Stomach (tissue), 9 donors: Measurements from ENCODE around the gene SAP30L. TPM values are rescaled to one million over a fixed set of nuclear protein-coding genes. Genes with fewer than 3 reads are reported as not detected.

Experiments used
- DNase-seq, 2 donors: peaks; one replicate each; pipeline versions ENCODE4 v3.0.0 to v3.0.0-alpha.2; 2013 to 2019
- H3K27ac ChIP-seq, 5 donors: fragments of 200-600 bp in 4 of 5; sonication (generic) in 4 of 5; one replicate each; pipeline ENCODE4 v1.5.1; 2013 to 2019; ENCODE audit warnings: mild to moderate bottlenecking in 1 of 5, moderate library complexity in 1 of 5
- H3K27me3 ChIP-seq, 3 donors: fragments of 200-600 bp; sonication (generic); one replicate each; pipeline ENCODE4 v1.5.1; 2017 to 2019; ENCODE audit warnings: mixed run types in 1 of 3
- H3K36me3 ChIP-seq, 4 donors: fragments of 200-600 bp; sonication (generic); 1 replicate in 3 of 4; 2 replicates in 1 of 4; pipeline ENCODE4 v1.5.1; 2016 to 2019
- H3K4me1 ChIP-seq, 4 donors: fragments of 200-600 bp; sonication (generic); one replicate each; pipeline ENCODE4 v1.5.1; 2016 to 2019
- H3K4me3 ChIP-seq, 4 donors: fragments of 200-600 bp; sonication (generic) in 3 of 4; one replicate each; pipeline ENCODE4 v1.5.1; 2016 to 2019; ENCODE audit warnings: mild to moderate bottlenecking in 1 of 4
- H3K9me3 ChIP-seq, 4 donors: fragments of 200-600 bp; sonication (generic); one replicate each; pipeline ENCODE4 v1.5.1; 2016 to 2019
- EP300 ChIP-seq: sonication (generic); formaldehyde crosslinking; IDR thresholded peaks from one replicate; pipeline ENCODE4 v1.6.1; 2017; ENCODE audit warnings: antibody characterized with exemption
- POLR2A ChIP-seq, 4 donors: fragments of 450-650 bp; IDR thresholded peaks; one replicate each; pipeline ENCODE4 v1.6.1; 2016; ENCODE audit warnings: antibody characterized with exemption in 4 of 4, control low read depth in 2 of 4, mild to moderate bottlenecking in 1 of 4, moderate library complexity in 1 of 4
- POLR2AphosphoS5 ChIP-seq, 3 donors: sonication (generic); formaldehyde crosslinking; IDR thresholded peaks; one replicate each; pipeline ENCODE4 v1.6.1; 2016; ENCODE audit warnings: antibody characterized with exemption in 3 of 3
- WGBS, 5 donors: extraction: QIAGEN DNeasy Blood & Tissue Kit in 3 of 5; methylation state at CpG; one replicate each; pipeline versions ENCODE4 v1.1.5 to v1.1.7; 2013 to 2018; 5-methylcytosine and 5-hydroxymethylcytosine counted together
- intact Hi-C: fragments of 100-400 bp; cut with DNase I; formaldehyde crosslinking; loops from one replicate; pipeline ENCODE4 v1.15.1; 2023; ENCODE audit warnings: low total_unique reads
- polyA plus RNA-seq, 3 donors: library from polyadenylated mRNA; stranded (reverse); fragments of 200-250 nt; gene quantifications; one replicate each; pipeline ENCODE4 v1.2.3, GENCODE V29; 2013
- total RNA-seq, 5 donors: library from RNA; depleted of rRNA; stranded (reverse); fragments of >200 nt; gene quantifications; one replicate each; pipeline versions ENCODE4 v1.1.0 to v1.2.3, GENCODE V29; 2014 to 2016
- TF ChIP-seq, protein P1 (sequence below), 7 experiments: fragments of 450-650 bp in 4 of 7; fragments of 200-600 bp in 3 of 7; sonication (generic) in 3 of 7; IDR thresholded peaks; one replicate each; pipeline ENCODE4 v1.5.1; 2016 to 2019; ENCODE audit warnings: antibody characterized with exemption in 7 of 7, control low read depth in 2 of 7, mild to moderate bottlenecking in 1 of 7
- donor health status: healthy with polysubstance abuse.
- donor health status: Bipolar disorder and iron deficiency.
- donor health status: healthy.

SAP30L gene
- total and polyA plus RNA-seq, 8 donors, result 13.9 to 51.0 (median 21.4) TPM

DNA sequence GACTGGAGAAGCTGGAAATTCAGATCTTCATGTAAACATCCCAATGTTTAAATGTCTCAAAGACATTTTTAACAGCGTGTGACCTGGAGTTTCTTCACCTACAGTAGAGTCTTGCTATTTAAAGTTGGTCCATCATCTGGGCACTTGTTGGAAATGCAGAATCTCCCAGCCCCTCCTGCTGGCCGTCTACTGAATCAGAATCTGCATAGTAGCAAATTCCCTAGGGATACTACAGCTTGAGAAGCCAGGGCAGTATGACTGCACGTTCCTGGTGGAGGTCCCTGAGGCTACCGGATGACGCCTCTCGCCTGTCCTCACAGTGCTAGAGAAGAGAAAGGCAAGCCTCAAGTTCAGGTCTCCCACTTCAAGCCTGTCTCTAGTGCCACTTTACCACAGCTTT is 15.7 kb downstream of the SAP30L start:
- peak in 1 of 2 donors; percentile 23 for DNase-seq
- H3K9me3 ChIP-seq, result no peaks in the 10 kb centered on the region
- no peaks in the 10 kb centered on the region for H3K4me1 ChIP-seq
- peaks cover 3 to 63% (median 40%) of the 10 kb centered on the region in 4 donors for H3K36me3 ChIP-seq
- WGBS, 5 donors, result 56 to 76% (median 70%) methylated on average over 6 of the region's 6 CpGs
- no peaks in the 10 kb centered on the region for H3K27me3 ChIP-seq
- intact Hi-C loops, result loop anchor here (10.0 kb wide), 1 partner anchor 143 kb away; no protein-coding TSS in a partner anchor
- TF ChIP-seq POLR2AphosphoS5 (IDR thresholded peaks at IDR 0.05), result no peak
- TF ChIP-seq POLR2A (IDR thresholded peaks at IDR 0.05), result no peak
- TF ChIP-seq, protein P1, sequence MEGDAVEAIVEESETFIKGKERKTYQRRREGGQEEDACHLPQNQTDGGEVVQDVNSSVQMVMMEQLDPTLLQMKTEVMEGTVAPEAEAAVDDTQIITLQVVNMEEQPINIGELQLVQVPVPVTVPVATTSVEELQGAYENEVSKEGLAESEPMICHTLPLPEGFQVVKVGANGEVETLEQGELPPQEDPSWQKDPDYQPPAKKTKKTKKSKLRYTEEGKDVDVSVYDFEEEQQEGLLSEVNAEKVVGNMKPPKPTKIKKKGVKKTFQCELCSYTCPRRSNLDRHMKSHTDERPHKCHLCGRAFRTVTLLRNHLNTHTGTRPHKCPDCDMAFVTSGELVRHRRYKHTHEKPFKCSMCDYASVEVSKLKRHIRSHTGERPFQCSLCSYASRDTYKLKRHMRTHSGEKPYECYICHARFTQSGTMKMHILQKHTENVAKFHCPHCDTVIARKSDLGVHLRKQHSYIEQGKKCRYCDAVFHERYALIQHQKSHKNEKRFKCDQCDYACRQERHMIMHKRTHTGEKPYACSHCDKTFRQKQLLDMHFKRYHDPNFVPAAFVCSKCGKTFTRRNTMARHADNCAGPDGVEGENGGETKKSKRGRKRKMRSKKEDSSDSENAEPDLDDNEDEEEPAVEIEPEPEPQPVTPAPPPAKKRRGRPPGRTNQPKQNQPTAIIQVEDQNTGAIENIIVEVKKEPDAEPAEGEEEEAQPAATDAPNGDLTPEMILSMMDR (IDR thresholded peaks at IDR 0.05), result no peak
- TF ChIP-seq EP300, result no peak
- no peak overlapping the region for H3K27ac ChIP-seq
- no peak overlapping the region for H3K4me3 ChIP-seq

DNA sequence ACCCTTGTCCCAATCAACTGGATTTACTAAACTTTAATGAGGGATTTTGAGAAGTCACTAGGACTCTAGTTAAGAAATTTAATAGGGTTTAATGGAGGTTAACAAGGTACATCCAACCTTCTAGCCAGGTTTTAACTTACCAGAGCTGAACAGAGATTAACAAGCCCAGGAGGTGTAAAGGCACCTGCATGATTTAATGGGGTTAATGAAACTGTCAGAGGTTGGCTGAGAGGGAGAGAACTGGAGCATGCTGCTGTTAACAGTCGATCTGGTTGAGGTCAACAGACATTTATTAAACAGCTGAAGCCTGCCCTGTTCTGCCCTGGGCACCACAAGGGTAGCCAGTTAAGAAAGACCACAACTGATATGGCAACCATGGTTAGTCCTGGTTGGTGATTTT is 18.6 kb downstream of the SAP30L start:
- Histone ChIP-seq H3K9me3 (no peaks in the 10 kb centered on the region), H3K4me3 (no peak overlapping the region), H3K36me3 (peaks cover 0 to 33% (median 11%) of the 10 kb centered on the region in 4 donors), H3K4me1 (no peaks in the 10 kb centered on the region), H3K27me3 (peaks cover 6 to 16% (median 10%) of the 10 kb centered on the region in 3 donors), H3K27ac (no peak overlapping the region)
- no peak for DNase-seq
- intact Hi-C loops, result loop anchor here (10.0 kb wide), 1 partner anchor 140 kb away; no protein-coding TSS in a partner anchor
- TF ChIP-seq EP300, result no peak
- 28 to 50% (median 42%) methylated on average over 1 of the region's 1 CpG for WGBS, 5 donors

DNA sequence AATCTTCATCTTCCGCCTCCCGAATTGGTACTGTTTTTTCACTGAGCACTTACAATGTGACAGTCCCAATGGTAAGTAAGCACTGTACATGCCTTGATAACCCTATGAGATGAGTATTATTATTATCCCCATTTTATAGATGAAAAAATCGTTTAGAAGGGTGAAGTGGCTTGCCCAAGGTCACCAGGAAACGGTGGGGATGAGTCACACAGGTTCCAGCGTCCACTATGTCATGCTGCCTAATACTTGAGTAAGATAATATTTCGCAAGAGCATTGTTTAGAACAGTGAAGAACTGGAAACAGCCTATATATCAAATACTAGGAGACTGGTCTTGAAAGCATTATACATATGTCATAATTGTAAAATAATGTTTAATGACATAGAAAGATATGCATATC is 19.4 kb downstream of the SAP30L start:
- DNase-seq, result no peak
- H3K27ac ChIP-seq, result no peak overlapping the region
- intact Hi-C loops, result loop anchor here (10.0 kb wide), 1 partner anchor 140 kb away; no protein-coding TSS in a partner anchor

DNA sequence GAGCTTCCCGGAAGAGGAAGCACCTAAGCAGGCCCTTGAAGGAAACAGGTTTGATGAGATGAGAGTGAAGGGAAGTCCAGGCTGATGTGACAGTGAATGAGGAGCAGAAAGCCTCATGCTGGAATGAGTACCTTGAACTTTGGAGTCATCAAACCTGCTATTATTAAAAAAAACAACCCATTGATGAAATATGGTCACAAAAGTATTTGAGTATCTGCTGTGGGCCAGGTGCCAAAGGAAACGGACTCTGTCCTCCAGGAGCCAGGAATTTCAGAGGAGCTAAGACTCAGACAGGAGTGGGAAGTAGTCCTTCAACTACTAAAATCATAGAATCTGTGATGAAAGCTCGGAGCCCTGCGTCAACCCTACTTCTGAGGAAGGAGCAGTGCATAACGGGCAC is 20.4 kb downstream of the SAP30L start:
- Histone ChIP-seq H3K4me1 (no peaks in the 10 kb centered on the region), H3K9me3 (no peaks in the 10 kb centered on the region), H3K4me3 (no peak overlapping the region), H3K27me3 (peaks cover 10 to 33% (median 17%) of the 10 kb centered on the region in 3 donors), H3K27ac (no peak overlapping the region), H3K36me3 (peaks cover 0 to 21% (median 5%) of the 10 kb centered on the region in 4 donors)
- 61 to 69% (median 65%) methylated on average over 5 of the region's 5 CpGs for WGBS, 5 donors
- DNase-seq, result no peak
- TF ChIP-seq EP300 (no peak), POLR2AphosphoS5 (IDR thresholded peaks at IDR 0.05) (no peak), POLR2A (IDR thresholded peaks at IDR 0.05) (no peak)
- TF ChIP-seq, protein P1 (IDR thresholded peaks at IDR 0.05), result no peak
- intact Hi-C loops, result loop anchor here (10.0 kb wide), 1 partner anchor 139 kb away; no protein-coding TSS in a partner anchor

More for the DNA sequence above, 19.4 kb downstream of the SAP30L start:
- TF ChIP-seq POLR2A (IDR thresholded peaks at IDR 0.05) (no peak), POLR2AphosphoS5 (IDR thresholded peaks at IDR 0.05) (no peak), EP300 (no peak)
- TF ChIP-seq, protein P1 (IDR thresholded peaks at IDR 0.05), result no peak
- 47 to 70% (median 62%) methylated on average over 6 of the region's 6 CpGs for WGBS, 5 donors
- H3K9me3 ChIP-seq, result no peaks in the 10 kb centered on the region
- no peaks in the 10 kb centered on the region for H3K4me1 ChIP-seq
- peaks cover 10 to 24% (median 10%) of the 10 kb centered on the region in 3 donors for H3K27me3 ChIP-seq
- peaks cover 0 to 30% (median 9%) of the 10 kb centered on the region in 4 donors for H3K36me3 ChIP-seq
- no peak overlapping the region for H3K4me3 ChIP-seq

DNA sequence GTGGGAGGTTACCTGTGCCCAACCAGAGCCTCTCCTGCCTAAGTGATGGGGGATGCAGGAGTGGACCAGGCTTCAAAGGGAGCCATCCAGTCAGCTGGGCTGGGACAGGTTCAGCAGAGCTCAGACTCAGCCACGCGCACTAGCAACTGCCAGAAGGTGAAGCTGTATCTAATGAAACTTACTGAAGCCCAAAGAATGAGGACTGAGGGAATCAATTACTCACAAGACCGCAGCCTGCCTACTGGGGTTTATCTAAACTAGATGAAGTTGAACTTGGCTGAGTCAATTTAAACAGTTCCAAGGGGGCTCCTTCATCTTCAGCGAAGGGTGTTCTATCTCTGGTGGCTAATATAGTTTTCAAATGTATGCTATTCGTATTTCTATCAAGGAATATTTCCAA is 20.9 kb downstream of the SAP30L start:
- 64 to 85% (median 78%) methylated on average over 4 to 5 of the region's 5 CpGs for WGBS, 5 donors
- Histone ChIP-seq H3K4me3 (no peak overlapping the region), H3K4me1 (no peaks in the 10 kb centered on the region), H3K36me3 (peaks cover 0 to 16% (median 2%) of the 10 kb centered on the region in 4 donors), H3K27ac (no peak overlapping the region), H3K27me3 (peaks cover 10 to 39% (median 22%) of the 10 kb centered on the region in 3 donors), H3K9me3 (no peaks in the 10 kb centered on the region)
- no peak for TF ChIP-seq POLR2A (IDR thresholded peaks at IDR 0.05)
- TF ChIP-seq POLR2AphosphoS5 (IDR thresholded peaks at IDR 0.05), result no peak
- TF ChIP-seq, protein P1 (IDR thresholded peaks at IDR 0.05), result no peak
- no peak for TF ChIP-seq EP300
- intact Hi-C loops, result loop anchor here (10.0 kb wide), 1 partner anchor 138 kb away; no protein-coding TSS in a partner anchor
- DNase-seq, result no peak
